Stomach (tissue), 4 donors: Measurements from ENCODE around the gene PRODH2.

Experiments
- POLR2A ChIP-seq, 4 donors: fragments of 450-650 bp; IDR thresholded peaks; one replicate each; pipeline ENCODE4 v1.6.1; 2016; ENCODE audit warnings: antibody characterized with exemption in 4 of 4, control low read depth in 2 of 4, mild to moderate bottlenecking in 1 of 4, moderate library complexity in 1 of 4
- TF ChIP-seq, protein P1 (sequence below), 7 experiments: fragments of 450-650 bp in 4 of 7; fragments of 200-600 bp in 3 of 7; sonication (generic) in 3 of 7; IDR thresholded peaks; one replicate each; pipeline ENCODE4 v1.5.1; 2016 to 2019; ENCODE audit warnings: antibody characterized with exemption in 7 of 7, control low read depth in 2 of 7, mild to moderate bottlenecking in 1 of 7

DNA sequence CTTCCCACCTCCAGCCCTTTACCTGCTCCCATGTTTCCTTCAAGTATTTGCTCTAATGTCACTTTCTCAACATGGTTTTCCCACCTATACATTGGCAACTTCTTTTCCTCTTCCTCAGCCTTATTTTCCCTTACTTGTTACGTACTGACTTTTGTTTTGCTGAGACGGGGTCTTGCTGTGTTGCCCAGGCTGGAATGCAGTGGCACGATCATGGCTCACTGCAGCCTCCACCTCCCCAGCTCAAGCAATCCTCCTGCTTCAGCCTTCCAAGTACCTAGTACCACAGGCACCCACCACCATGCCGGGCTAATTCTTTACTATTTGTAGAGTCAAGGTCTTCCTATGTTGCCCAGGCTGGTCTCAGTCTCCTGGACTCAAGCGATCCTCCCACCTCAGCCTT lies 5.0 kb downstream of the PRODH2 start:
- TF ChIP-seq, protein P1, sequence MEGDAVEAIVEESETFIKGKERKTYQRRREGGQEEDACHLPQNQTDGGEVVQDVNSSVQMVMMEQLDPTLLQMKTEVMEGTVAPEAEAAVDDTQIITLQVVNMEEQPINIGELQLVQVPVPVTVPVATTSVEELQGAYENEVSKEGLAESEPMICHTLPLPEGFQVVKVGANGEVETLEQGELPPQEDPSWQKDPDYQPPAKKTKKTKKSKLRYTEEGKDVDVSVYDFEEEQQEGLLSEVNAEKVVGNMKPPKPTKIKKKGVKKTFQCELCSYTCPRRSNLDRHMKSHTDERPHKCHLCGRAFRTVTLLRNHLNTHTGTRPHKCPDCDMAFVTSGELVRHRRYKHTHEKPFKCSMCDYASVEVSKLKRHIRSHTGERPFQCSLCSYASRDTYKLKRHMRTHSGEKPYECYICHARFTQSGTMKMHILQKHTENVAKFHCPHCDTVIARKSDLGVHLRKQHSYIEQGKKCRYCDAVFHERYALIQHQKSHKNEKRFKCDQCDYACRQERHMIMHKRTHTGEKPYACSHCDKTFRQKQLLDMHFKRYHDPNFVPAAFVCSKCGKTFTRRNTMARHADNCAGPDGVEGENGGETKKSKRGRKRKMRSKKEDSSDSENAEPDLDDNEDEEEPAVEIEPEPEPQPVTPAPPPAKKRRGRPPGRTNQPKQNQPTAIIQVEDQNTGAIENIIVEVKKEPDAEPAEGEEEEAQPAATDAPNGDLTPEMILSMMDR (IDR thresholded peaks at IDR 0.05), result no peak
- no peak for TF ChIP-seq POLR2A (IDR thresholded peaks at IDR 0.05)
